ENCODE results near the gene DLK2.
"Not testable (repeated sequence)": the region's sequence is repeated elsewhere in the genome, so short reads cannot be mapped to it uniquely, and the experiment has no call there.

Gene DLK2

DNA sequence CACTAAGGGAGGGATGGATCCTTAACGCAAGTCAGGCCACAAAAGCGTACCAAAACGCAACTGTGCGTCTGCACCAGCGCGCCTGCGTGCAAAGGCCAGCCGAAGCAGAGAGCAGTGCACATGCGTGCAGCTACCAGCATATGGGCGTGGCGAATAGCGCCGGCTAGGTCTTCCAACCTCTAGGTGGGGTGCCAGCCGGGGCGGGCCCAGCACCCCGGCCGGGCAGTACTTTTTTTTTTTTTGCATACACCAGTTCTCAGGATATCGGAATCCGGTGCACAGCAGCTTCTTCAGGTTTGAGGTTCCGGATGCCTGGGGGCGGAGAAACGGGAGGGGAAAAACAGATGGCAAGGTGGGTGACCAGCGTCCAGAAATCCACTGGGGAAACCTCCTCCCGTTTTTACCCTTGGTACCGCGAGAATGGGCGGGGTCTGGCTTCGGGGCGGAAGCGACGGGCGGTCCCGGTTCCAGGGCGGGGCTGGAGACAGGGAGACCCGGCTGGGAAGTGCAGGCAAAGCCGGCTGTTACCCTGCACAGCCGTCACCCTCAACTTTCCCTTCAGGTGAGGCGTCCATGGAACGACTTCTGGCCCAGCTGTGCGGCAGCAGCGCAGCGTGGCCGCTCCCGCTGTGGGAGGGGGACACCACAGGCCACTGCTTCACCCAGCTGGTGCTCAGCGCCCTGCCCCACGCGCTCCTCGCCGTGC, 27.8 kb downstream of the DLK2 start, which contains the start of gene ABCC10:
TSS of gene ABCC10 (plus strand) at position 136 of the 706 bp plus-strand sequence. CDS start at position 574, 438 bp downstream.
- peak; percentile 83 to 85 (median 84) for DNase-seq (ENCODE audit: low read depth in 3 of 3, low spot score in 1 of 3)

DNA sequence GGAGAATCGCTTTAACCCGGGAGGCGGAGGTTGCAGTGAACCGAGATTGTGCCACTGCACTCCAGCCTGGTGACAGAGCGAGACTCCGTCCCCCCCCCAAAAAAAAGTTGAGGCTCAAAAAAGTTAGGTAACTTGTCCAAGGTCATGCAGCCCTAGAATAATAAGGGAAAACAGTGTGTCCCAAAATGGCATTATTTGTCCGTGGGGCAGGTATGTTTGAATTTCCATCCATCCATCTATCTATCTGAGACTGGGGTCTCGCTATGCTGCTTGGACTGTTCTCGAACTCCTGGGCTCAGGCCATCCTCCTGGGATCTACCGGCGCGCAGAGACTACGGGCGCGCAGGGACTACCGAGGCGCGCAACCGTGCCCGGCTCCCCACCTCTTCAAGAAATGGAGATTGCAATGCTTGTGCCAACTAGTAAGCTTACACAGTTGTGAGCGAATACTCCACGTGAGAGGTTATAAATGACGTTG, 28.4 kb downstream of the DLK2 start:
- DNase-seq (ENCODE audit: low read depth in 3 of 3, low spot score in 1 of 3), result no peak

DNA sequence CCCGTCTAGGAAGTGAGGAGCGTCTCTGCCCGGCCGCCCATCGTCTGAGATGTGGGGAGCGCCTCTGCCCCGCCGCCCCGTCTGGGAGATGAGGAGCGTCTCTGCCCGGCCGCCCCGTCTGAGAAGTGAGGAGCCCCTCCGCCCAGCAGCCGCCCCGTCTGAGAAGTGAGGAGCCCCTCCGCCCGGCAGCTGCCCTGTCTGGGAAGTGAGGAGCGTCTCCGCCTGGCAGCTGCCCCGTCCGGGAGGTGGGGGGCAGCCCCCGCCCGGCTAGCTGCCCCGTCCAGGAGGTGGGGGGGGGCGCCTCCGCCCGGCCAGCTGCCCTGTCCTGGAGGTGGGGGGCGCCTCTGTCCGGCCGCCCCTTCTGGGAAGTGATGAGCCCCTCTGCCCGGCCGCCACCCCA, 30.3 kb downstream of the DLK2 start:
- not testable (repeated sequence) for DNase-seq (ENCODE audit: low read depth in 3 of 3, low spot score in 1 of 3)

DNA sequence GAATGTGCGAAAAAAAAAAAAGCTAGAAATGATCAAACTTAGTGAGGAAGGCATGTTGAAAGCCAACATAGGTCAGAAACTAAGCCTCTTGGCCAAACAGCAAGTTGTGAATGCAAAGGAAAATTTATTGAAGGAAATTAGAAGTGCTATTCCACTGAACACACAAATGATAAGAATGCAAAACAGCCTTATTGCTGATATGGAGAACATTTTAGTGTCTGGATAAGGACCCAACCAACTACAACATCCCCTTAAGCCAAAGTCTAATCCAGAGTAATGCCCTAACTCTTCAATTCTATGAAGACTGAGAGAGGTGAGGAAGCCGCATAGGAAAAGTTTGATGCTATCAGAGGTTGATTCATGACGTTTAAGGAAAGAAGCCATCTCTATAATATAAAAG, 33.5 kb downstream of the DLK2 start:
- no peak for DNase-seq (ENCODE audit: low read depth in 3 of 3, low spot score in 1 of 3)

DNA sequence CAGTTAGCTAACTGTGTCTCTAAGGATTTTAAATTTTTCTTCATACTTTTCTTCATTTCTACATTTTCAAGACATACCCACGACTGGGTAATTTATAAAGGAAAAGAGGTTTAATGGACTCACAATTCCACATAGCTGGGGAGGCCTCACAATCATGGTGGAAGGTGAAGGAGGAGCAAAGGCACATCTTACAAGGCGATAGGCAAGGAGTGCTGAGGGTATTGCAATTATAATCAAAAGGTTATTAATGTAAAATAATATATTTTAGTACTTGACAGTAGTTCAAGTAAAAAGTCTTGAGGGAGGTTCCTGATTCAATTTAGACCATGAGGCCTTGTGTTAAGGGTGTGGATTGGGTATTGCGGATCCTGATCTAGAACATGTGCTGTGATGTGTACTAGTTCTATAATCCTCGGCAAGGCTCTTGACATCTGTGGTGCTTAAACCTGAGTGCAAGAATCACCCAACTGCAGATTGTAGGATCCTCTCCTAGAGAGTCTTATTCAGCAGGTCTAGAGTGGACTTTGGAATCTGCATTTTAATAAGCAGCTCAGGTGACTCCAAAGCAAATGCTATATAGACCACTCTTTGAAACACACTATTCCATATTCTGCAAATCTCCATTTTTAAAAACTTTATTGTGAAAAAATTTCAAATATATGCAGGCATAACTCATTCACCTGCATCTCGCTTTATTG, 35.2 kb downstream of the DLK2 start:
- no peak for DNase-seq (ENCODE audit: low read depth in 3 of 3, low spot score in 1 of 3)

DNA sequence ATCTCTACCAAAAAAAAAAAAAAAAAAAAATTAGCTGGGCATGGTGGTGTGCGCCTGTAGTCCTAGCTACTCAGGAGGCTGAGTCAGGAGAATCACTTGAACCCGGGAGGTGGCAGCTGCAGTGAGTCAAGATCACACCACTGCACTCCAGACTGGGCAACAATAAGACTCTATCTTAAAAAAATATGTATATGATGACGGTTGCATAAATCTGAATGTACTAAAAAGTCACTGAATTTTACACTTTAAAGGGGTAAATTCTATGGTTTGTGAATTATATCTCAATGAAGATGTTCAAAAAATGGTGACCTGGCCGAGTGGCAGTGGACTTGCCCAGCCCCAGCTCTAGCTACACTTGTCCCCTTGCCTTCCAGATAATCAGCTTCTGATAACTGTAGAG, 38.4 kb downstream of the DLK2 start:
- no peak for DNase-seq (ENCODE audit: low read depth in 3 of 3, low spot score in 1 of 3)

DNA sequence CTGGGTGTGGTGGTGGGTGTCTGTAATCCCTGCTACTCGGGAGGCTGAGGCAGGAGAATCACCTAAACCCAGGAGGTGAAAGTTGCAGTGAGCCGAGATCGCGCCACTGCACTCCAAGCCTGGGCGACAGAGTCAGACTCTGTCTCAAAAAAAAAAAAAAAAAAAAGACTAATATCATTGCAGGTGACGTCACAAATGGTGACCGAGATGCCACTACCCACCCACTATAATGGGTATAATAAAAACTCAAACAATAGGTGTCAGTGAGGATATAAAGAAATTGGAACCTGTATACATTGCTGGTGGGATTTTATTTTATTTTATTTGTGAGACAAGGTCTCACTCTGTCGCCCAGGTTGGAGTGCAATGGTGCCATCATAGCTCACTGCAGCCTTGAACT, 40.1 kb downstream of the DLK2 start:
- not testable (repeated sequence) for DNase-seq (ENCODE audit: low read depth in 3 of 3, low spot score in 1 of 3)

DNA sequence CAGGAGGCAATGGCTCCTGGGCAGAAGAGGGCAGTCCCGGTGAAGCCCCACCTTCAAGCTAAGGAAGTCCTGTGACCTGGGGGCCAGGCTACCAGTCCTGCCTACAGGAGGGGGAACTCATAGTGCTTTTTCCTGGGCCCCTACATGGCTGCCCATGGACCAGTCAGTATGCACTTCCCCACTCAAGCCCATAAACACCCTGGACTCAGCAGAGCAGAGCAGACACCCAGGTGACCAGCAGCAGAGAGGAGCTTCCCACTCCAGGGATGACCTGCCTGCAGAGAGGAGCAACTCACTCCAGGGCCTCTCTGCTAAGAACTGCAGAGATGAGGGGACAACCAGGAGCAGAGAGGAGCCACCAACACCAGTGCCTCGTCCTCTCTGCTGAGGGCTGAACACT, 42.3 kb downstream of the DLK2 start:
- DNase-seq (ENCODE audit: low read depth in 3 of 3, low spot score in 1 of 3), result no peak

DNA sequence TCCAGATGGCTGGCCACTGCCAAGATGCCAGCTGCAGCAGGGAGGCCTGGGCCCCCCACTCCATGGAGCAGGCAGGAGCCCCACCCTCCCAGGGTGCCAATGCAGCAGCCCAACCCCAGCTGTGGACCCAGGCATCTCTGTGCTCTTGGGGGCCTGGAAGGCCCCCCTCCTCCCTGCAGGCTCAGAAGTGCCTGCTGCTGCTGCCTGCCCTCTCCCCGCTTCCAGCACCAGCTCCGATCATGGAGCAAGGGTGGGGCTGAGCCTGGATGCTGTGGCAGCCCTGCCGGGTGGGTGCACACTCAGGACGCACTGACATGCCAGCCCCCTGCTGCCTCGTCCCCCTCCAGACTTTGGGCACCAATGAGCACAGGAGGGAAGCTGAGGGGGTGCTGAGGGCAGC, 42.8 kb downstream of the DLK2 start:
- DNase-seq (ENCODE audit: low read depth in 3 of 3, low spot score in 1 of 3), result no peak

DNA sequence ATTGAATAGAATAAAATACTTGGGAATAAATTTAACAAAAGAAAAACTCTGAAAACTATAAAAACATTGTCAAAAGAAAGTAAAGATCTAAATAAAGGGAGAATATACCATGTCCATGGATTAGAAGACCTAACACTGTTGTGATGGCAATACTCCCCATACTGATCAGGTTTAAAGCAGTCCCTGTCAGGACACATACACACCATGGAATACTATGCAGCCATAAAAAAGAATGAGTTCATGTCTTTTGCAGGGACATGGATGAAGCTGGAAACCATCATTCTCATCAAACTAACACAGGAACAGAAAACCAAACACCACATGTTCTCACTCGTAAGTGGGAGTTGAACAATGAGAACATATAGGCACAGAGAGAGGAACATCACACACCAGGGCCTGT, 44.6 kb downstream of the DLK2 start:
- DNase-seq (ENCODE audit: low read depth in 3 of 3, low spot score in 1 of 3), result not testable (repeated sequence)

DNA sequence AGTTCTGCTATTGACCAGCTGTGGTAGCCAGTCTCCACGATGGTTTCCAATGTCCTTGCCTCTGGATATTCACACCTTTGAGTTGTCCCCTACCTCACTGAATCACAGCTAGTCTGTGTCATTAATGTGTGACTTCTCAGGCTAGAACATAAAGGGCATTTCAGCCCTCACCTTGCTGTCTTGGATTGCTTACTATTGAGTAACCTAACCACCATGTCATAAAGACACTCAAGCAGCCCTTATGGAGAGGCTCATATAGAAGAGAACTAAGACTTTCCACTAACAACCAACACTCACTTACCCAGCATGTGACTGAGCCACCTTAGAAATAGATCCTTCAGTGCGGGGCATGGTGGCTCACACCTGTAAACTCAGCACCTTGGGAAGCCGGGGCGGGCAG, 47.1 kb downstream of the DLK2 start:
- no peak for DNase-seq (ENCODE audit: low read depth in 3 of 3, low spot score in 1 of 3)

DNA sequence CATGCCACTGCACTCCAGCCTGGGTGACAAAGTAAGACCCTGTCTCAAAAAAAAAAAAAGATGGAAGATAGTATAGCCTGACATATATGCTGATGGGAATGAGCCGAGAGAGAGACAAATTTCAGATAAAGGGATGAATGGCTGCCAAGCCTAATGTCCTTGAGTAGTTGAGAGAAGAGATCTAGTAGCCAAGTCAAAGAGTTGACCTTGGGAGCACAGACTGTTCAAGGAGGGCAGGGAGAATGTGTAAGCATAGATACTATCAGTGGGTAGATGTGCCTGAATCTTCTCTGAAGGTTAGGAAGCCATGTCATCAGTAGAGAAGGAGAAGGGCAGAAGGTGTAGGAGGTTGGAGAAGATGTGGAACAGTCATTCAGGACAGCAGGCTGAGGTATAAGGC, 48.1 kb downstream of the DLK2 start:
- DNase-seq (ENCODE audit: low read depth in 3 of 3, low spot score in 1 of 3), result no peak

DNA sequence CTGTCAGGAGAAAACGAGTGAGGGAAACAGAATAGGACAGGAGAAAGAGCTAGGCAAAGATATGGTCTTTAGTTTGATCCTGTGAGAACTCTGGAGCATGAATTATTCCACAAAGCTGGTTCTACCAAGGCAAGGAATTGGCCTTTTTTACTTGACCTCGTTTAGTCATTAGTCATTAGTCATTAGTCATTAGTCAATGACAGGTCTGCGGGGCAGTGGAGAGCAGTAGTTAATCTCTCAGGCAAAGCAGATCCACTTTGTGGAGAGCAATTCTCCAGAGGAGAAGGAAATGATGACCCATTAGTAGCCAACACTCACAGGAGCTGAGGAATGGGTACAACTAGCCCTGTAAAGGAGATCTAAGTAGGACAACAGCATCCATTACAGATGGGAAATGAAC, 50.0 kb downstream of the DLK2 start:
- no peak for DNase-seq (ENCODE audit: low read depth in 3 of 3, low spot score in 1 of 3)

DNA sequence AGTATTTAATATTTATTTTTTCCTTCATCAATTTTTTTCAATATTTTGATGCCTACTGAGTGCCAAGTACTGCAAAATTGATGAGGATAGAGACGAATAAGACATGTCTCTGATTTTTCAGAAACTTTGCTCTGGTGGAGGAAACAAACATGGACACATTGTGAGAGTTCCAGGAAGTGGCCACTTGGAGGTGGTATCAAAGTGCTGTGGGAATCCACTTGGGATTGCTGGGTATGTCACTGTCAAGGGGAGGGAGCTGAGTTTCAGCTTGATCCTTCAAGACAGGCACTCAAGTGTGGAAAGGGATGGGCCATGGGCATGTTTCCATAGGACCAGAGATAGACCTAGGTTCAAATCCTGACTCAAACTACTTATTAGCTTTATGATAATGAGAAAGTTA, 52.5 kb downstream of the DLK2 start:
- no peak for DNase-seq (ENCODE audit: low read depth in 3 of 3, low spot score in 1 of 3)

DNA sequence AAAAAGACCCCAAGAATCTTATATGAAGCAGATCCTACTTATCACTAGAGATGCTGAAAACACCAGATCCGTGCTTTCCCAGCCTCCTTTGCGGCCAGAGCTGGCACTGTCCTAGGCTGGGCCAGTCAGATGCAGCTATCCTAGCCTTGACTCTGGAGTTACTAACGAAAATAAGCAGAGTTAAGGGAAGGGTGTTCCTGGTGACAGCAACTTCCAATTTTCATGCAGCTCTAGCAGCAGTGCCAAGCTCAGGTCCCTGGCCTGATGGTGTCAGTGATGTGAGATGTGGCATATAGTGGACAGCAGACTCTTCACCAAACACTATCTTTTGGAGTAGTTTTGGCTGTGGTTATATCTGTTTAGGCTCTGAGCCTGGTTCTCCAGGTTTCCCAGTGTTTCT, 53.6 kb downstream of the DLK2 start:
- DNase-seq (ENCODE audit: low read depth in 3 of 3, low spot score in 1 of 3), result no peak

Measured in stimulated activated CD4-positive, alpha-beta T cell treated with anti-CD3 and anti-CD28 coated beads, TNF-alpha, amount 100 ng/mL, for 1 hour (primary cell).